ENCODE results near the gene KATNB1. TPM values are rescaled to one million over a fixed set of nuclear protein-coding genes. Genes with fewer than 3 reads are reported as not detected.
"Not testable (repeated sequence)": the region's sequence is repeated elsewhere in the genome, so short reads cannot be mapped to it uniquely, and the experiment has no call there.

Gene KATNB1
- polyA plus RNA-seq, 1 of the 3 experiments (the other 2 are of a cell fraction), result 43.7 TPM

- TF ChIP-seq FOSL2 (IDR thresholded peaks at IDR 0.05; ENCODE audit: borderline replicate concordance, low read depth), result no peak
- TF ChIP-seq SMC3 (IDR thresholded peaks at IDR 0.05; ENCODE audit: low read depth, low read length), result no peak
- no peak for TF ChIP-seq FOXM1 (IDR thresholded peaks at IDR 0.05; ENCODE audit: low read depth)
- TF ChIP-seq RFX5 (IDR thresholded peaks at IDR 0.05; ENCODE audit: low read length), result no peak
These were observed 6.4 kb upstream of the KATNB1 start (continued) for GRCh38 chr16:57729182-57729484.

- H3K4me3 ChIP-seq (ENCODE audit: low read depth in 2 of 2, low read length in 1 of 2); H3K36me3 ChIP-seq (replicated peaks in 1 of 2; ENCODE audit: control insufficient read depth in 1 of 2, insufficient read depth in 2 of 2, low read length in 1 of 2); H3K9ac ChIP-seq; H3K27ac ChIP-seq (ENCODE audit: low read depth in 2 of 2, low read length in 1 of 2); H2AFZ ChIP-seq (ENCODE audit: low read depth); H3K9me2 ChIP-seq; H4K20me1 ChIP-seq (ENCODE audit: insufficient read depth); H3K27me3 ChIP-seq (ENCODE audit: insufficient read depth); H3K4me2 ChIP-seq; H3K4me1 ChIP-seq (ENCODE audit: control insufficient read depth in 1 of 2, insufficient read depth in 2 of 2, low read depth in 1 of 2, low read length in 1 of 2); POLR2A ChIA-PET; H3K9me3 ChIP-seq; H3K79me2 ChIP-seq (ENCODE audit: insufficient read depth); DNase-seq; H3F3A ChIP-seq (replicated peaks; ENCODE audit: insufficient read depth): not testable (repeated sequence)
- 59% methylated on average over 6 of the region's 6 CpGs for WGBS (ENCODE audit: low lambda C conversion rate)
- CTCF ChIA-PET, result interaction anchor here (0.7 kb wide), 1 partner anchor 154 kb away, joined by 3 read pairs; no protein-coding TSS in a partner anchor
These were observed 5.7 kb upstream of the KATNB1 start for GRCh38 chr16:57729852-57730251.

DNA sequence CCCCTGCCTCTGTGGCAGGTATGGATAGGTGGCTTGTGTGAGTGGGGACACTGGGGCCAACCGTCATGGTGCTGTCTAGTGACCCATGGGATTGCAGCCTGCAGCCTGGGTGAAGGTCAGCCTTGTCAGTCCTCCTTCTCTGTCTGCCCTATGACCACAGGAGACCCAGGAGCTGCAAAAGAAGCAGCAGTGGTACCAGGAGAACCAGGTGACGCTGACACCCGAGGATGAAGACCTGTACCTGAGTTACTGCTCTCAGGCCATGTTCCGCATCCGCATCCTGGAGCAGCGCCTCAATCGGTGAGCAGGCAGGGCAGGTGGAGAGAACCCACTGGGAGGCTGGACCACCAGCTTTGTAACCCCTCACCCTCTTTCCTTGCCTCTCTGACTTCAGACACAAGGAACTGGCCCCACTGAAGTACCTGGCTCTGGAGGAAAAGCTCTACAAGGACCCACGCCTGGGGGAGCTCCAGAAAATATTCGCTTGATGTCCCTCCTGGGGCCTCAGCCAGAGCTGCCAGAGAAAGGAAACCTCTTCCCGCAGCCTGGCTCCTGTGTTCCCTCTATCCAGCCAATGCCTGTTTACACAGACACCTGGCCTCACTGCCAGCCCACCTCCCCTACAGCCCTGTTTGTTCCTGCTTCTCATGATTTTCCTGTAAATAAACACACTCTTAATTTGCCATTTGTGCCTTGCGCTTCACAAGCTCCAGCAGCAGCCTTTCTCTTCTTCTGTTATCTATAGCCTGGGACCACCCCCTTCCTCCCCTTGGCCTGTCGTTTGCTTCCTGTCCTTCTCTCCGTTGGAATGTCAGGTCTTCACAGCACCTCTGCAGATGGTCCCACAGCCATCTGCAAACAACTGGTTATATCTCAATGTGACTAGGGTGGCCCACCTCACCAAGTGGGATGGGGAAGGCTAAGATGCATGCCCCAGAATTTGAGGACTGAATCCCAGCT lies 4.5 kb upstream of the KATNB1 start:
- 68% methylated on average over 11 of the region's 13 CpGs for WGBS (ENCODE audit: low lambda C conversion rate)
- Histone ChIP-seq H3K79me2 (ENCODE audit: insufficient read depth) (peaks cover 9% of the 10 kb centered on the region; the same call in 1 of the 2 replicates), H3K9ac (no peak overlapping the region), H3F3A (replicated peaks; ENCODE audit: insufficient read depth) (peaks cover 5% of the 10 kb centered on the region), H3K27ac (ENCODE audit: low read depth in 2 of 2, low read length in 1 of 2) (no peak overlapping the region), H3K9me3 (no peaks in the 10 kb centered on the region), H3K4me1 (ENCODE audit: control insufficient read depth in 1 of 2, insufficient read depth in 2 of 2, low read depth in 1 of 2, low read length in 1 of 2) (no peaks in the 10 kb centered on the region; a peak in 1 of 4 replicates), H3K9me2 (no peaks in the 10 kb centered on the region), H3K4me3 (ENCODE audit: low read depth in 2 of 2, low read length in 1 of 2) (no peak overlapping the region), H3K4me2 (no peak overlapping the region), H4K20me1 (ENCODE audit: insufficient read depth) (no peaks in the 10 kb centered on the region), H3K27me3 (ENCODE audit: insufficient read depth) (no peaks in the 10 kb centered on the region; the same call in 1 of the 2 replicates), H3K36me3 (replicated peaks in 1 of 2; ENCODE audit: control insufficient read depth in 1 of 2, insufficient read depth in 2 of 2, low read length in 1 of 2) (no peaks in the 10 kb centered on the region), H2AFZ (ENCODE audit: low read depth) (no peak overlapping the region)
- TF ChIP-seq MXI1 (IDR thresholded peaks at IDR 0.05; ENCODE audit: low read depth, low read length) (no peak), SIN3A (IDR thresholded peaks at IDR 0.05; ENCODE audit: borderline replicate concordance, low read depth, low read length) (no peak), RFX5 (IDR thresholded peaks at IDR 0.05; ENCODE audit: low read length) (no peak), NRF1 (IDR thresholded peaks at IDR 0.05; ENCODE audit: low read depth, low read length) (no peak), JUND (IDR thresholded peaks at IDR 0.05) (no peak), EP300 (IDR thresholded peaks at IDR 0.05; ENCODE audit: borderline replicate concordance in 1 of 2, low read depth in 1 of 2, low read length in 1 of 2) (no peak), CTCF (IDR thresholded peaks at IDR 0.05) (no peak), POLR2AphosphoS5 (IDR thresholded peaks at IDR 0.05; ENCODE audit: low read depth, low read length) (no peak), FOSL2 (IDR thresholded peaks at IDR 0.05; ENCODE audit: borderline replicate concordance, low read depth) (no peak), SMC3 (IDR thresholded peaks at IDR 0.05; ENCODE audit: low read depth, low read length) (no peak)
- TF ChIP-seq, protein P1, sequence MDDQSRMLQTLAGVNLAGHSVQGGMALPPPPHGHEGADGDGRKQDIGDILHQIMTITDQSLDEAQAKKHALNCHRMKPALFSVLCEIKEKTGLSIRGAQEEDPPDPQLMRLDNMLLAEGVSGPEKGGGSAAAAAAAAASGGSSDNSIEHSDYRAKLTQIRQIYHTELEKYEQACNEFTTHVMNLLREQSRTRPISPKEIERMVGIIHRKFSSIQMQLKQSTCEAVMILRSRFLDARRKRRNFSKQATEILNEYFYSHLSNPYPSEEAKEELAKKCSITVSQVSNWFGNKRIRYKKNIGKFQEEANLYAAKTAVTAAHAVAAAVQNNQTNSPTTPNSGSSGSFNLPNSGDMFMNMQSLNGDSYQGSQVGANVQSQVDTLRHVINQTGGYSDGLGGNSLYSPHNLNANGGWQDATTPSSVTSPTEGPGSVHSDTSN (IDR thresholded peaks at IDR 0.05), result no peak
- TF ChIP-seq, protein P2, sequence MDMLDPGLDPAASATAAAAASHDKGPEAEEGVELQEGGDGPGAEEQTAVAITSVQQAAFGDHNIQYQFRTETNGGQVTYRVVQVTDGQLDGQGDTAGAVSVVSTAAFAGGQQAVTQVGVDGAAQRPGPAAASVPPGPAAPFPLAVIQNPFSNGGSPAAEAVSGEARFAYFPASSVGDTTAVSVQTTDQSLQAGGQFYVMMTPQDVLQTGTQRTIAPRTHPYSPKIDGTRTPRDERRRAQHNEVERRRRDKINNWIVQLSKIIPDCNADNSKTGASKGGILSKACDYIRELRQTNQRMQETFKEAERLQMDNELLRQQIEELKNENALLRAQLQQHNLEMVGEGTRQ (IDR thresholded peaks at IDR 0.05; ENCODE audit: borderline replicate concordance, low read depth, low read length), result no peak
- TF ChIP-seq, protein P3, sequence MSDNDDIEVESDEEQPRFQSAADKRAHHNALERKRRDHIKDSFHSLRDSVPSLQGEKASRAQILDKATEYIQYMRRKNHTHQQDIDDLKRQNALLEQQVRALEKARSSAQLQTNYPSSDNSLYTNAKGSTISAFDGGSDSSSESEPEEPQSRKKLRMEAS (IDR thresholded peaks at IDR 0.05; ENCODE audit: low read depth), result no peak
- POLR2A ChIA-PET, result no interaction called here
- DNase-seq, result no peak
- CTCF ChIA-PET, result interaction anchor here (0.7 to 1.2 kb wide), 2 partner anchors 66 to 155 kb away, joined by 3 read pairs; no protein-coding TSS in a partner anchor
